ENCODE measurements around the gene IQGAP2.
"Not testable (repeated sequence)": the region's sequence is repeated elsewhere in the genome, so short reads cannot be mapped to it uniquely, and the experiment has no call there.

IQGAP2 gene

DNA sequence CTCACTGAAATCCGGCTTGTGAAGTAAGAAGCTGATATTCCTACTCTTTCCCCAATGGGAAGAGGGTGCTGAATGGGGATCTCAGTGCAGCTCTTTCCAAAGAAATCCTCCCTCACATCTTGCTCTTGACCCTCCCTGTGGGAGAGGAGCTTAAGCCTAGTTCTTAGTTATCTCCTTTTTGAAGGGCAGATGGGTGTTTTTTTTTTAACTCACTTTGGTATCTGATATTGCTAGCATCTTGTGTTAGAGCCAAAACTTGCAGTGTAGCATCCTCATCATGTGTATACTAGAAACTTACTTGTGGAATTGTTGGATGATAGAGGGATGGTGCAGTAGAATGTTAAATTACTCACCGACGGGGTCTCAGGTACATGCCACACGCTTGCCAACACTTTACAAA, 129.9 kb downstream of the IQGAP2 start:
- no peak for DNase-seq (ENCODE audit: low read depth in 1 of 2, low spot score in 1 of 2)

DNA sequence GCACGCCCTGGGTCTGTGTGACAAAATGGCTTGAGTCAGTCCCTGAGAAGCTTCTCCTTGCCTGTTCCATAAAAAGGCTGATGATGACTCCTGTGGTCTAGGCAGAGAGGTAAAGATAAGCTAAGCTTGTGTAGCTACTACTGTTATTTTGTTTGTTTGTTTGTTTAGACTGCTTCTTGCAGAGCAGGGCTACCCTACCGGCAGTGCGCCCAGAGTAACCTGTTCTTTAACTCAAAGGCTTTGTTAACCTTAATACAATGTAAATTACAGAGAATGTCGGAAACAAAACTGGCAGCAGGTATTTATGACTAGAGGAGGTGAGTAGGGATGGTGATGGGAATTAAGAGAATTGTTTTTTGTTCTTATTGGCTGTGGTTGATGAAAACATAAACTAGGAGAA, 132.5 kb downstream of the IQGAP2 start:
- no peak for DNase-seq (ENCODE audit: low read depth in 1 of 2, low spot score in 1 of 2)

DNA sequence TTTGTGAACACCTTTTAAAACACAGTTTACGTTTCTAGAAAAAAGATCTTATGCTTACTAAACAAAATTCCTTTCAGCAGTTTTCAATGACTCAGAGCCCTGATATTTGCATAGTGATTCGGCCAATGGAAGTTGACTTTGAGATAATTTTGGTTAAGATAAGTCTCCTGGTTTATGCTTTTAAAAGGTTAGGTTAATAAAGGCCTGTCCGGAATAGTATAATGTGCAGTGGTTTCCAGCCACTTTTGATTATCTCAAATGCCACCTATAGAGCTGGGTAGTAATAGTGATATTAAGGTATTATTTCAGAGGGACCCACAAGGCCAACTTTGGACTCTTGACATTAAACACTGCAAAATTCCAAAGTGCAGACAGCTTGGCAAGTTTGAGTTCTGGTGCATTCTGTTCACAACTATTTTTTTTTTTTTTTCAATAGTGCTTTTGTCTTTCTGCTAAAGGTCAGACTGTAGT, 134.0 kb downstream of the IQGAP2 start:
- DNase-seq (ENCODE audit: low read depth in 1 of 2, low spot score in 1 of 2) = no peak

DNA sequence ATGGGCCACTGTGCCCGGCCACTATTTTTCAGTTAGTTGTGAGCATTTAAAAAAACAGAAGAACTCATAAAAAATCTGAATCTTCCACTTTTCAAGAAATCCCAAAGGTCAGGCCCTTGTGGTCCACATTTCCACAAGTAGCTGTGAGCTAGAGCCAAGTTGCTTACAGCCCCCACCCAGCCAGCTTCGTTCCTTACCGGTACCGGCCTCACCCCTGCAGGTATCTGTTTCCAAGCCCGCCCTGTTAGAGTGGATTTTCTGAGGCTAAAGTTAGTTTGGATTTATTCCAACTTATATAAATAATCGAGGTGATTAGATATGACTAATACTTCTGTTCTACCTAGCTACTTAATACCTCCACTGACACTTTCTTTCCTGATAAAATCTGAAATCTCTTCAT, 139.2 kb downstream of the IQGAP2 start:
- no peak for DNase-seq (ENCODE audit: low read depth in 1 of 2, low spot score in 1 of 2)

DNA sequence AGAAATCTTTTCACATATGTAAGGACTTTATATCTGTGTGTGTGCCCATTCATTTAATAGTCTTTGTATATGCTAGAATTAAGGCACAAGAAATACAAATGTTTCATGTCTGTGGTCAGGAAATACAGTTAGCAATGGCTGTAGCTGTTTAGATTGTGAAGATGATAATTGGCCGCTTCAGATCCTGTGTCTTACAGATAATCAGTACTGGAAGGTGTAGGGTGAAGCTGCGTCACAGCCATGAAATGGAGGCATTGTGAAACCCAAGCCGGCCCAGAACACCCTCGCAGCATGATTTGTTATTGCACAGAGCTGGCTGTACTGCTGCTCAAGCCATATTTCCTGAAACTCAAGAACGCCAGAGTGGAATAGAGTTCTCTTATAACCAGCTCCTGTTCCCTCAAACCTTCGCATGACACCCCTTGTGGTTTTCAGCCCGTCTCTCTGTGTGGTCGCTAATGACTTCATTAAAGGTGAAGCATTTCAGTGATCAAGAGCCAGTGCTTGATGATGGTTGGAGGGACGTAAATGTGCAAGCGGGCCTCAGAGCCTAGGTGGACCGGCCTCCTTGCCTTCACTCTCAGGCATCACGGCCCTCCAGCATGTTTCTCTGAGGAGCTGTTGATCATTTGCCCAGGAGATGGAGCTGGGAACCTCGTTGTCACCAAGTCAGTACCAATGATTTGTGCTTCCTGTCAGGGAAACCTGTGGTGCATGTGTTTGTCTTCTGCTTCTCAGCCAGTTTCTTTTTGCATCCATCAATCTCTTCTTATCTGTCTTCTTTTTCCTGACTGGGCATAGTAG, 140.0 kb downstream of the IQGAP2 start:
- peak; percentile 16 to 19 for DNase-seq (ENCODE audit: low read depth in 1 of 2, low spot score in 1 of 2)

DNA sequence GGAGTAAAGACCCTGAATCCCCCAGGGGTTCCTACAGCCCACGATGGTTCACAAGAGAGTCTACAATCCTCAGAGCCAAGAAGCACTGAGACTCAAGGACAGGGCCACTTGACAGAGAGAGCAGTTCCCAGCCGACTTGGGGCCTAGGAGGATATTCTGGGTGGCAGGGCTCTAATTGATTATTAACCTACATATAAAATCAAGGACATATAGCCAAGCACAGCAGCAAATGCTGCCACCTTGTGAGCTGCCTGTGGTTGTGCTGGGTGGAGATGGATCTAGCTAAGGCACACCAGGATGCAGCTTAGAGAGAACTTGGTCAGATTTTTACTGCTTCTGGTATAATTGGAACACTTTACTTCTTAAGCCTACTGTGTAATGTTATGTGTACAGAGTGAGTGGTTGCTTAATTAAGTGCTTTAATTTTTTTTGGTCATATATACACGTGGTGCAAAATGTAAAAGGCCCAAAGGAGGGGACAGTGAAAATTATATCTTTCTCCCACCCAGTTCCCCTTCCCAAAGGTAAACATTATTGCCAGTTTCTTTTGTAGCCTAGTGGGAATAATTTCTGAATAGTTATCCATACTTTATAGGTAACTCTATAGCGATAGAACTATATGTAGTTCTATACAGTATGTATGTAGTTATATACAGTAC, 141.3 kb downstream of the IQGAP2 start:
- DNase-seq (ENCODE audit: low read depth in 1 of 2, low spot score in 1 of 2) = peak; percentile 25 to 34

DNA sequence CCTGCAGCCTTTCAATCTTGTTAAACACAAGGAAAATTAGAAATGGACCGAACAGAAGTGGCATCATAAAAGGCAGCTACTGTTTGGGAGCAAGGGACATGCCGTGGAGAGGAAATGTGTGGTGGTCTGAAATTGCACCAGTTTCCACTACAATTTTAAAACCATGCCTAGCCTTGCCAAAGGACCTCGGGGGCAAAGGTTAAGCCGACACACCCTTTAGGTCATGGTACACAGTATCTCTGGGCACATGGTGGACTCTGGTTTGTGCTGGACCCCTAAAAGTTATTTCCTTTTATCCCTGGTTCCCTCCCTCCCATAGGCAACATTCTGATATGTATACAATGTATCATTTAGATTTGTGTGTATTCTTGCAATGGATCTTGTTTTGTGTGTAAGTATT, 142.1 kb downstream of the IQGAP2 start:
- no peak for DNase-seq (ENCODE audit: low read depth in 1 of 2, low spot score in 1 of 2)

DNA sequence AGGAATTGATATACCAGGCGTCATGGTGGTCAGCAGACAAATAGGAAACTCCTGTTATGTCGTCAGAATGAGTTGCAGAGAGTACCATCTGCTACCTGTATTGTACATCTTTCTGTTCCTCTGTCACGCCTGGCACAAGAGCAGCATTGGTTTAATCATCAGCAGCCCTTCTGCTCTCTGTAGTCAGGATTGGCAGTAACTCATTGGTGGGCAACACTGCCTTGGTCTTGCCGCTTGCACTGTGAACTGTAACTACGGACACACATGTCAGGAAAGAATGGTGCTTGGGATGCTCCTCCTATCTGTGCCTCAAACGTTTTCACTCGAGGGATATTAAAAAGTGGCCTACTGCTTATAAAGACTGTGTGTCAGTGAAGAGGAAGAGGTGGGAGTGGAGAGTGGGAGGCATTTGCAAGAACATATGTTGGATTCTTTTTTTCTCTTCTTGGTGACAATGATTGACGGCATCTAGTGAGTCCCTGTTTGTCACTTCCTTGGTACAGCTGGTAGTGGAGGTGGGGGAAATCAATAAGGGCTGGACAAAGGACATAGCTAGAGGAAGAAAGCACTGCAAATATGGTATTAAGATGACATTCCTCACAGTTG, 143.5 kb downstream of the IQGAP2 start:
- DNase-seq (ENCODE audit: low read depth in 1 of 2, low spot score in 1 of 2) = no peak

DNA sequence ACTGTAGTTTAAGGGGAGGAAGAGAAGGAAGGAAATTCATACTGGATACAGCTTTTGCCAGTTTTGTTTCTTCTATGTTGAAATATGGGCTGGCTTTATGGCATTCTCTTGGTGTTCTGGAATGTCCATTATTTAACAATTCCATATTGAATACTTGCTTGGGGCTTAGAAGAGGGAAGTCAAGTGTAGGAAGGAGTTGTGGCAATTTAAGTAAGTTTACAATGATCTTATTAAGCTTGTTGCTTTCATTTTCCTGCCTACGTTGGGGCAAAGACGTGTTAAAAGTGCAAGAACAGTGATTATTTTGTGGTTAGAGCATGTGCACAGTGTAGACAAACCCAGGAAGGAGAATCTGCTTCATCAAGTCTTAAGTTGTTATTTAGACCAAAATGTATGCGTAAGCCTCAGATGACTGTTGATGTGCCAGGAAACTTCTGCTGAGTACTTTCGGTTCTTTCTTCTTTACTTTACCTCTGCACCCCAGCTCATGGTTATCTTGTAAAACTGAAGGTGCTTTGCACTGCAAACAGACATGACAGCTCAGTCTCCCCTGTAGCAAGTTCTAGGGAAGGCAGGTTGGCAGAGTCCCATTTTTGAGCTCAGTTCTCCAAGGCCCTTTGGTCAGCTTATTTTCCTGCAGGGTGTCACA, 144.3 kb downstream of the IQGAP2 start:
- no peak for DNase-seq (ENCODE audit: low read depth in 1 of 2, low spot score in 1 of 2)

DNA sequence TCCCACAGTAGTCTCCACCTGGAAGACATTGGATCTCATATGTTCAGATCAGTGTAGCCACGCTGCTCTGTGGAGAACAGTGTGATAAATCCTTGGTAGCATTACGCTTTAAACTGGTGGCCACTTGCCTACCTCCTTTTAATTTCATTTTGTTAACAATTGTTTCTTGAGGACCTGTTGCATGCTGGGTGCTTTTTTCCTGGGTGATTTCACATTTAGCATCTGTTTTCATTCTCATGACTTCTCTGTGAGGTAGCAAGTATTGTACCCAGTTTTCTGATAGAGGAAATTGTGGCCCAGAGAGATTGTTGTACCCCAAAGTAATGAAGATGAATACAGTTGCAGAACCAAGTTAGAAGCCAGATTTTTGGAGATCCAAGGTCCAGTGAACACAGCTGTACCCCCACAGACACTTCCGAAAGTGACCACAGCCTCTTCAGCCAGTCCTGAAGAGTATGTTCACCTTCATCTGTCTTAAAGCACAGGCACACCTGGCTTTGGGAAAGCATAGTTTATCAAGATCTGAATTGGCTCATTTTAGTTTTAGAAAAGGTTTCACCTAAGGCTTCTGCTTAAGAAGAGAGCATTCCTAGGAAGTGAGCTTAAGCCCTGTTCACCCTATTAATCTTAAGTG, 144.9 kb downstream of the IQGAP2 start:
- no peak for DNase-seq (ENCODE audit: low read depth in 1 of 2, low spot score in 1 of 2)

DNA sequence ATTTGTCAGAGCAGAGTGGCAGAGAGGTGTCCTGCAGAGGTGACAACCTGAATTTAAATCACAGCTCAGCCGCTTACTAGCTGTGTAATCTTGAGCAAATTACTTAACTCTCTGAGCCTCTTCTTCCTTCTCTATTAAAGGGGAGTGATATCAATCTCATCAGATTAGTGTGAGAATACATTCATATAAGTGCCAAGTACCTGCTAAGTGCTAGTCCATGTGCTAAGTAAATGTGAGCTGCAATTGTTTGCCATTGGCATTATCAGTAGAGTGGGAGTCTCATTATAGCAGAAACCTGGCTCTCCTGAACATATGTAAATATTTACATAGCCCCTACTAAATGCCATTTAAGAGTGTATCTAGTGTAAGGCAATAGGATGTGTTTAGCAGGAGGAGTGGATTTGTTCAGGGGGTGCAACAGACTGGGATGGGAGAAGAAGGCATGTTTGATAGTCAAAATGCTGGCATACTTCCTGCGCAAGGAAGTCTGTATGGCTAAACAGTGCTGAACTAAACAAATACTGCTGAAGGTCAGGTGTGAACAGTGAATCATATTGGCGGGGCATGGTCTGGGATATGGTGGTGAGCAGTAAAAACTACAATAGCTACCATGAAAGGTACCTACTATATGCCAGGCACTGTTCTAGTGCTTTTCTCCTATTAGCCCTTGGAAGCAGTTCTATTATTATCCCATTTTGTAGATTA, 145.6 kb downstream of the IQGAP2 start:
- no peak for DNase-seq (ENCODE audit: low read depth in 1 of 2, low spot score in 1 of 2)

DNA sequence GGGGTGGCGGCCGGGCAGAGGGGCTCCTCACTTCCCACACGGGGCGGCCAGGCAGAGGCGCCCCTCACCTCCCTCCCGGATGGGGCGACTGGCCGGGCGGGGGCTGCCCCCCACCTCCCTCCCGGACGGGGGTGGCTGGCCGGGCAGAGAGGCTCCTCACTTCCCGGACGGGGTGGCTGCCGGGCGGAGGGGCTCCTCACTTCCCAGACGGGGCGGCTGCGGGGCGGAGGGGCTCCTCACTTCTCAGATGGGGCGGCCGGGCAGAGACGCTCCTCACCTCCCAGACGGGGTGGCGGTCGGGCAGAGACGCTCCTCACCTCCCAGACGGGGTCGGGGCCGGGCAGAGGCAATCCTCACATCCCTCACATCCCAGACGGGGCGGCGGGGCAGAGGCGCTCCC, 147.8 kb downstream of the IQGAP2 start:
- DNase-seq (ENCODE audit: low read depth in 1 of 2, low spot score in 1 of 2) = not testable (repeated sequence)

DNA sequence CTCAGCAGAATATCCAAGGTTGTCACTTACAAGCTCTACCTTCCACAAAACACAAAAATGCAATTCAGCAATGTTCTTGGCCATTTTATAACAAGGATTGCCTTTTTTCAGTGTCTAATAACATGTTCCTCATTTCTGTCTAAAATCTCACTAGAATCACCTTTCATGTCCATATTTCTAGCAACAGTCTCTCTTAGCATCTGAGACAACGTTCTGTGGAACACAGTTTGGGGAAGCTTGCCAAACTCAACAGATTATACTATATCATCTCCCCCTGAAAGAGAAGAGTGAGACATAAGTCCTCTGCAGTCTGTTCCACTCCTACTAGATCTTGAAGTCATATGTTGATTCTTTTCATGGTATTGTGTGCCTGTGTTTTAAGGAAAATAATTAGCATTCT, 149.5 kb downstream of the IQGAP2 start:
- no peak for DNase-seq (ENCODE audit: low read depth in 1 of 2, low spot score in 1 of 2)

DNA sequence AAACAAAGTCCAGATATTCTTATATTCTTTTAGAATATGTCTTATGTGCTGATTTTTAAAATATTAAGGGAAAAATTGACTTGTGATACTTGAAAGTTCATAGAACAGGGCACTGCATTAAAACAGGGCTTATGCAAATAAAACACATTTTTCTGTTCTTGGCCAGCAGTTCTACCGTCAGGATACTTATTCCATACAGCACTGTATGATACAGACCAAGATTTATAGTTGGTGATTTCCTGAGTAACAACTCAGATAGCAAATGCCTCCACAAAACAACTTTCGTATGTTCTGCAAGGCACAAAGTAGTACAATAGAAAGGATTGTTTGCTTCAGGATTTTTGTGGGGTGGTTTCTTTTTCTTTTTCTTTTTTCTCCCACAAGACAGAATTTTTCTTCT, 150.2 kb downstream of the IQGAP2 start:
- DNase-seq (ENCODE audit: low read depth in 1 of 2, low spot score in 1 of 2) = no peak

DNA sequence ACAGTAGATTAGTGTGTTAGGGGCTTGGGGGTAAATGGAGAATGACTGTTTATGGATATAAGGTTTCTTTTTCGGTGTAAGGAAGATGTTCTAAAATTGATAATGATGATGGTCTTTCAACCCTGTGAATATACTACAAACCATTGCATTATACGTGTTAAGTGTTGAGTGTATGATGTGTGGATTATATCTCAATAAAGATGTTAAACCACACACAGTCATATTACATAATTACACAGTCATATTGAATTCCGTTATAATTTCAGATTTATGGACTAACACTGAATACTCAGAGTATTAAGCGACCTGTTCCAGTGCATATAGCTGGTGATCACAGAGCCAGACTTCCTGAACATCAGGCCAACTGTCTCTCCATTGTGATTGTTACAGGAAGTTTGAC, 152.0 kb downstream of the IQGAP2 start:
- no peak for DNase-seq (ENCODE audit: low read depth in 1 of 2, low spot score in 1 of 2)

DNA sequence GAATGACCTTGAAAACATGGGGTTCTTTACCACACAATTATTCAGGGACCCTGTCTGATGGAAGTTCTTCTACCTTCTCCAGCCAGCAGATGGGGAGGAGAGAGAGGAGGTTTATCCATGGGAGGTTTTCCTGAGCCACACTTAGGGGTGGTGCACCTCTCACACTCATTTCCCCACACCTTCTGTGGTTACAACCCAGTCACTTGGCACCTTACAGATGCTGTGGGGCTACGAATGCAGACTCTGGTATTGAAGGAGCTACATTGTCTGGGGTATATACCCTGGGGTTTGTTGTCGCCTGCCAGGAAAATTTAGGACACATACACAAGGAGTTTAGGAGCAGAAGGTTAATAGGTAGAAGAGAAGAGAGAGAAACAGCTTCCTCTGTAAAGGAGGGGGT, 152.6 kb downstream of the IQGAP2 start:
- no peak for DNase-seq (ENCODE audit: low read depth in 1 of 2, low spot score in 1 of 2)

DNA sequence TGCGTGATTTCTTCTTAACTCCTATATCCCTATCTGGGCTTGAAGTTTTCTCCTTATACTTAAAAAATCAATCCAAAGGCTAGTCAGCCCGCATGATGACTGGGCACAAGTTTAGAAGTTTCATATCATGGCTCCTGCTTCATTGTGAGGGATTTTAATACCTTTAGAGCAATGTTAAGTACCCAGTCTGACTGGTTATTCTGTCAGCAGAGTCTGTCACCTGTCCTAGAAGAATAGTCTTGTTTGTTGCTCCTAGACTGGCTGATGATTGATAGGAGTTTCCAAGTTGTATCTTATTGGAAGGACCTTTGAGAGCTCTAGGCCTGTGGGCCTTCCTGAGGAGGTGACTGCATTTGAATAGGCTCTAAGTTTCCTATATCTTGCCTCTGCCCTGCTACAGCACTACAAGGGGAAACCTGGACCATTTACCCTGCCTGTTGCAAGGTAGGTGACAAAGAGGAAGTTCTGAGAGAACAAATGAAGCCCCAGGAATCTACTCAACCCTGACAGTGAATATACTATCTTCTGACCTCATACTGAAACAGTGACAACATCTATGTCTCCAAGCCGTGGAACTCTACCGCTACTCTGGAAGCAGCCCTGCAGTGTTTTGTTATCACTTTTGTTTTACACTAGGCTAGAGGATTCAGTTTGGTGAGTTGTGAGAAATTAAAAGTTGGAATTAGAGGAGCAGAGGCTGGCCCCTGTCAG, 153.6 kb downstream of the IQGAP2 start:
- no peak for DNase-seq (ENCODE audit: low read depth in 1 of 2, low spot score in 1 of 2)

DNA sequence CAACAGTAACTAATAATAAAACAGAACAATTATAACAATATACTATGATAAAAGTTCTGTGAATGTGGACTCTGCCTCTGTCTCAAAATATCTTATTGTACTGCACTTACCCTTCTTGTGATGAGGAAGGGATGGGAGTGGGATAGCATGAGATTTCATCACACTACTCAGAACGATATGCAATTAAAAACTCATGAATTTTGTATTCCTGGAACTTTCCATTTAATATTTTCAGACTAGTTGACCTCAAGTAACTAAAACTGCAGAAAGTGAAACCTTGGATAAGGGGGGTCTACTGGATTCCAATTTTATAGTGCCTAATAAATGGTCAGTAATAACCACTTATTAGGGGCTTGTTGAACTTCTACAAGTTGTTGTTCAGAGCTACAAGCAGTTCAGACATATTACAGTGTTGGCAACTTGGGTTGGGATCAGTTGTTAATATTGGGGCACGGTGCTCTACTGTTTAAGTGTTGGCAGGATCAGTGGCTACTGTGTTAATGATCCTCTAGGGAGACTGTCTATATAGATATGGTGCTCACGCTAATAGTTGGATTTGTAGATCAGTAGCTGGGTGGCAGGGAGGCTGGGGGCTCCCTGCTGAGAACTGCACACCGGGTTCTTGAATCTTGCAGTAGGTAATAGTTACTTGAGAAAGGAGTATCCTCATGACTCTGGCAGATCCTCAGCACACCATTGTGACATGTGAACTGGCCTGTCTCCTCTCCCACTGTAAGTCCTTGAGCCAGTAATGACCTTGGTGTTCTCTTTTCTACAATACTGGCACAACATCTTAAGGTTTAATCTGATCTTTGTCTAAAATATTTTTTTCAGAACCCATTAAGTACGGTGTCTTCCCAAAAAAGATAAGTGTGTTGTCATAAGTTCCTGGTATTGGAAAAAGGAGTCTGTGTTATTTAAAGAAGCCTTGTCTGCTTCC, 158.1 kb downstream of the IQGAP2 start:
- no peak for DNase-seq (ENCODE audit: low read depth in 1 of 2, low spot score in 1 of 2)

DNA sequence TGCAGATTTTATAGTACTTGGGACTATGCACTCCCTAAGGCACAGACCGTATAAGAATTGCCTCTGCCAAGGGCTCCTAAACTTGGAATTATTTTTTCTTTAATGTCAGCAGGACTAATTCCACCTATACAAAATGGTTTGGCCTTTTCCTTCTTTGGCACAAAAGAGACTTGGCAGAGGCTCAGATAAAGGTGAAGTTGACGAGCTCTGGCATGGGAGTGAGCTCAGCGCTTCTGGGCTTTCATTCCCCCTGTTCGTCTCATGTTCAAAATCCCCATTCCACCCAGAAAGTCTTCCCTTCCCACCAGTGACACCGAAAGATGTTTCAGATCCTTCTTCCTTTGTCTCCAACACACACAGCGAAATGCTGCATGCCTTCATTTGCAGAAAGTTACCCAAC, 158.9 kb downstream of the IQGAP2 start:
- no peak for DNase-seq (ENCODE audit: low read depth in 1 of 2, low spot score in 1 of 2)
